ENCODE data around the gene CD300C.
A peak's percentile ranks its signal among the peaks of the same experiment; 100 is the strongest.
"Not testable (repeated sequence)": the region's sequence is repeated elsewhere in the genome, so short reads cannot be mapped to it uniquely, and the experiment has no call there.

The CD300C gene

DNA sequence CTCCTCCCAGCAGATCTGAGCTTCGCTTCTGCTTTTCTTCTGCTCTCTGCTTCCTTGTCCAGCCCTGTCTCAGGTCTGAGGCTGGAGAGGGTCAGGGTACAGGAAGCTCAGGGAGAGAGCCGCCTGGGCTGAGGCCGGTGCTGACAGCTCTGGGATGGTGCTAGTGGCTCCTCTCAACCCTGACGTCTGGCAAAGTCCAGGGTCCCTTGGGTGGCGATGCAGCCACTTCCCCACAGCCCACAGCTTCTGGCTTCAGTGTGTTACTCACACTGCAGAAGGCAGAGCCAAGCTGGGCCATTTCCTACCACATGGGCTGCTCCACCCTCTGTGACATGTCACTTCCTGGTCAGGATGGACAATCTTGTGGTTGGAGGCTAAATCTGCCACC, at the start of gene CD300C:
Gene CD300C, minus strand, starts transcription at position 273 of the 388 bp plus-strand sequence. CDS start 333 bp downstream, outside the sequence.
- no peak for DNase-seq (ENCODE audit: low spot score)

DNA sequence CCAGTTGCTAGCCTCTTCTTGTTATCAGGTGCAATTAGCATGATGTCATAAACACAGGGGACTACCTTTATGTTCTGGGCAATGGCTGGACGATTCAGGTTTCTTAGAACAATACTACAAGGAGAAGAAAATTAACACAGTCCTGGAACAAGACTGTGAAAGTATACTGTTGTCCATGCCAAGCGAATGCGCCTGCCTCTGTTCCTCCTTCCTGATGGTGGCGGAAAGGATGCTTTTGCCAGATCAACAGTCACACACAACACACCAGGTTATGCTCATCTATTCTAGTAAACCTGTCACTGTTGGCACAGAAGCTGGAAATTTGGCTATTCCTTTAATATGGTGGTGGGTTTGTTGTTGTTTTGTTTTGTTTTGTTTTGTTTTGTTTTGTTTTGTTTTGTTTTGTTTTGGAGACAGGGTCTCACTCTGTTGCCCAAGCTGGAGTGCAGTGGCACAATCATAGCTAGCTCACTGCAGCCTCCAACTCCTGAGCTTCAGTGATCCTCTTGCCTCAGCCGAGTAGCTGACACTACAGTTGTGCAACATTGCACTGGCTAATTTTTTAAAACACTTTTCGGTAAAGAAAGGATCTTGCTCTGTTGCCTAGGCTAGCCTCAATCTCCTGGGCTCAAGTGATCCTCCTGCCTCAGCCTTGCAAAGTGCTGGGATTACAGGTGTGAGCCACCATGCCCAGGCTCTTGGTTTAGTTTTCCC, 49.3 kb upstream of the CD300C start:
- DNase-seq (ENCODE audit: low spot score) = no peak

- no peak for DNase-seq (ENCODE audit: low spot score)
Observed at GRCh38 chr17:74592087-74592990, 46.4 kb upstream of the CD300C start, which contains the start of gene CD300LD. CD300LD (minus strand) TSS chr17:74592283; CDS start chr17:74592202, 81 bp downstream.

DNA sequence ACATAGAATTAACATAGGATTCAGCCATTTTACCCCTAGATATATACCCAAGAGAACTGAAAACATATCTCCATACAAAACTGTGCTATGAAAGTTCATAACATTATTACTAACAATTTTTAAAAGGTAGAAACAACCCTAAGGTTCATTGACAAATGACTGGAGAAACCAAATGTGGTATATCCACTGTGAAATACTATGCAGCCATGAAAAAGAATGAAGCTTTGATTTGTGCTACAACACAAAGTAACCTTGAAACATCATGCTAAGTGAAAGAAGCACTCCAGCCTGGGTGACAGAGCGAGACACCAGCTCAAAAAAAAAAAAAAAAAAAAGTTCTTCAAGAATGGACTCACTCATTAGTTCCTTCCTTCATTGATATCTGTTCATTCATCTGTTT, 45.6 kb upstream of the CD300C start:
- no peak for DNase-seq (ENCODE audit: low spot score)

DNA sequence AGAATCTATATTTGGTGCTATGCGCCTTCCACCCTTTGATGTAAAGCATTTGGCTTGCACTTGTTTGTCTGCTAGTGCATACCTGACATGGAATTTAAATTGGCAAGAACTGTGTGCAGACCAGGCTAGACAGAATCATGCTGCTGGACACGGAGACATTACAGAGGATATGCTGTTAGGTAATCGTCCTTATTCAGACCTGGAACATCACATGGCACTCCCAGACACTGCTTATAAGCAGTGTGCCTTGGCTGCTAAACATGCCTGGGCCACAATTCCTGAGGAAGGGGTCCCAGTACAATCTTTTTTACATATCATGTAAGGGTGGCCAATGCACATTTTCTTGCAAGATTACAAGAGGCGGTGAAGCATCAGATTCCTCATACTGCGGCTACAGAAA, 39.8 kb upstream of the CD300C start:
- no peak for DNase-seq (ENCODE audit: low spot score)

GRCh38 chr17:74584292-74585060, 38.6 kb upstream of the CD300C start:
- DNase-seq (ENCODE audit: low spot score) = no peak

GRCh38 chr17:74582633-74583032, 36.7 kb upstream of the CD300C start:
- no peak for DNase-seq (ENCODE audit: low spot score)

DNA sequence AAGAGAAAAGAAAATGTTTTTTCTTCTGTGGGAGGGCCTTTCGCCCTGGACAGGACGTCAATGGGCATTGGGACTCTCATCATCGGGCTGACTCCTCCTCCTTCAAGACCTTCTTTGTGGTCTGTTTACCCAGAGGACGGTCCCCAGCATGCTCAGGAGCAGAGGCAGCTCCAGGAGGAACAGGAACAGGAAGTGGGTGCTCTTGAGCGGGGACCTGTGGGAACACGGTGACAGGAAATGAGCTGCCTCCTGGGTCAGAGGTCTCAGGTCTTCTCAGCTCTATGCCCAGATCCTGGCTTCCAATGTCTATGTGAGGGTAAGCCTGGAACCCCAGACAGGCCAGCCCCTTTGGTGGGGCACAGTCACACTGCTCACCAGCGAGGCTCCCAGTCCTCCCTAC, 34.0 kb upstream of the CD300C start:
- DNase-seq (ENCODE audit: low spot score) = no peak

DNA sequence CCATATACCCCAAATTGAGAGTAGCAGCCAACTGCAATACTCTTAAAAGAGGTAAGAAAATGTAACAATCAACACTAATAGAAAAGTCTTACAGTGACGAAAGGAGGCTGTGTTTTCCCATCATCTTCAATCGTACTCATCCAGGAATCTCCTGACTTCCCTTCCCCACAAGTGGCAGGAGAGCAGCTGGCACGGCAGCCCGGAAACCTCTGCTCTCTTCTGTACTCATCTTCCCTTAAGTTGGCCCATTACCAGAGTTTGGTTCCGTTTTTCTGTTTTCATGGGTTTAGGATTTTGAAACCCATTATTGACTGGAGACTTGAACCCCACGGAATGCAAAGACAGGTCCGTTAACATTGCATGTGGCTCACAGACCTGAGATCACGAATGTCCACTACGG, 33.1 kb upstream of the CD300C start:
- no peak for DNase-seq (ENCODE audit: low spot score)

GRCh38 chr17:74574489-74575142, 28.7 kb upstream of the CD300C start:
- no peak for DNase-seq (ENCODE audit: low spot score)

DNA sequence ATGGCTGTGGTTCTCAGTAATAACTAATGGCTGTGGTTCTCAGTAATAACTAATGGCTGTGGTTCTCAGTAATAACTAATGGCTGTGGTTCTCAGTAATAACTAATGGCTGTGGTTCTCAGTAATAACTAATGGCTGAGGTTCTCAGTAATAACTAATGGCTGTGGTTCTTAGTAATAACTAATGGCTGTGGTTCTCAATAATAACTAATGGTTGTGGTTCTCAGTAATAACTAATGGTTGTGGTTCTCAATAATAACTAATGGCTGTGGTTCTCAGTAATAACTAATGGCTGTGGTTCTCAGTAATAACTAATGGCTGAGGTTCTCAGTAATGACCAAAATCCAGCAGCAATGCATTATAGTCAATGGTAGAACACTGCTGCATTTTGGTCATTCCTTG, 27.7 kb upstream of the CD300C start:
- DNase-seq (ENCODE audit: low spot score) = not testable (repeated sequence)

DNA sequence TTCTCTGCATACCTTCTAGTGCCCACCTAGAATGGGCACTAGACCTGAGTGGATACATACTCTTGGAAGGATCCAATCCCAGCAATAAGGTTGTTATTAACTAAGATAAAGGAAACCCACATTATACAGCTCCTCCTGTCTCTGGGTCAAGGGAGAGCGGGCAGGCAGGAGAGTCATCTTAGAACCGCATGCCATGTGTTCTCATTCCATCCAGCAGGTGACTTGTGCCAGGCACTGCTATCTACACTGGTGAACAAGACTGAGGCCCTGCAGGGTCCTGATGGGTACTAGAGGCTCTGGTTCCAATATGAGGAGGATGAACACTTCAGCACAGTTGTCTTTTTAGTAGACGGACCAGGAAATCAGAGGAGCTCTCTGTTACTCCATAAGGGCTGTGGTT, 27.3 kb upstream of the CD300C start:
- no peak for DNase-seq (ENCODE audit: low spot score)

GRCh38 chr17:74571621-74572270, 25.8 kb upstream of the CD300C start:
- DNase-seq (ENCODE audit: low spot score) = no peak

DNA sequence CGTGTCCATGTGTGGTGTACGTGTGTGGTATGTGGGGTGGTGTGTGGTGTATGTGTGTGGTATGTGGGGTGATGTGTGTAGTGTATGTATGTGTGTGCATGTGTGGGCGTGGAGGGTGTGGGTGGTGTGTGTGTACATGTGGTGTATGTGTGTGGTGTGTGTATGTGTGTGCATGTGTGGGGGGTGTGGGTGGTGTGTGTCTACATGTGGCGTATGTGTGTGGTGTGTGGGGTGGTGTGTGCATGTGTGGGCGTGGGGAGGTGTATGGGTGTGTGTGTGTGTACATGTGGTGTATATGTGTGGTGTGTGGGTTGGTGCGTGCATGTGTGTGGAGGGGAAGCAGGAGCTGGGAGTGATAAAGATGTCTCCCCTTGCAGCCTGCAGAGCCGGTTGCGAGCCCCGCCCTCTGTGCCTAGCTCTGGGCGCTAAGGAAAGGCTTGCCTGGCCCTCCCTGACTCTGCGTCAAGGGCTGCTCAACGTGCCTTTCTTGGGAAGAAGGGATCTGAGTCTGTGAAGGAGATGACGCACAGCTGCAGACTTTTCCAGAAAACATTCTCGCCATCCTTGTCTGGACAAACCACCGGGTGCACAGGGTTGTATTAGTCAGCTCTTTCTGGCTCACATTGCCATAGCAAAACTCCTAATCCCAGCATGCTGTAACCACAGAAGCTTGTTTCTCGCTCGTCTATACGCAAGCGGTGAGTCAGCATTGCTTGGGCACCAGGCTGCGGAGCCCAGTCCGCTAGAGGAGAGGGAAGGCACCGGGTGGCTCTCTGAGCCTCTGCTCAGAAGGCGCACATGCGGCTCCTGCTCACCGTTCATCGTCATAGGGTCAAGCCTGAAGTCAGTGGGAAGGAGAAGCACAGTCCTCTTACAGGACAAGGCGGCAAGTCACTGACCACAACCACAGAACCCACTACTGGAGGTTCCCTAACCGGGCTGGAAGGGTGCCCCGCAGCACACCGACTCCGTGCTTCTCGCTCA, 23.4 kb upstream of the CD300C start:
- DNase-seq (ENCODE audit: low spot score) = peak; percentile 42

DNA sequence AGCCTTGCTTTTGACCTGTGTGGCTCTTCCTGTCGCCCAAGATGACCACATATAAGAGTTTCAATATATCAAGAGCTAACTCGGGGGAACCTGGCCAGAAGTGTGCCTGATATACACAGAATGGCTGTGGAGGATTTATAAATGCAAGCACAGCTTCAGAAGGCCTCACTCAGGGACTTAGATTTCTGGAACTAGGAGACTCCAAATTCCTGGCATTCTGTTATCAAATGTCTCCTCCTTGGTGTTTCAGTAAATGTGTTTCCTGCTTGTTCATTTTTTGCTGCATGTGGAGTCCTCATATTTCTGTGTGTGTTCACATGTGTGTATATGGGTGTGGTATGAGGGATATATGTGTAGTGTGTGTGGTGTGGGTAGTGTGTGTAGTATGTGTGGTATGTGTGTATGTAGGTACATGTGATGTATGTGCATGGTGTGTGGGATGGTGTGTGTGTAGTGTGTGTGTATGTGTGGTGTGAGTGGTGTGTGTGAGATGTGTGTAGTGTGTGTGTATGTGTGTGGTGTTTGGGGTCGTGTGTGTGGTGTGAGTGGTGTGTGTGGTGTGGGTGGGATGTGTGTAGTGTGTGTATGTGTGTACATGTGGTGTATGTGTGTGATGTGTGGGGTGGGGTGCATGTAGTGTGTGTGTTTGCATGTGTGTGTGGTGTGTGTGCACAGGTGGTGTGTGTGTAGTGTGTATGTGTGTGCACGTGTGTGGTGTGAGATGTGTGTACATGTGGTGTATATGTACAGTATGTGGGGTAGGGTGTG, 22.4 kb upstream of the CD300C start:
- no peak for DNase-seq (ENCODE audit: low spot score)

DNA sequence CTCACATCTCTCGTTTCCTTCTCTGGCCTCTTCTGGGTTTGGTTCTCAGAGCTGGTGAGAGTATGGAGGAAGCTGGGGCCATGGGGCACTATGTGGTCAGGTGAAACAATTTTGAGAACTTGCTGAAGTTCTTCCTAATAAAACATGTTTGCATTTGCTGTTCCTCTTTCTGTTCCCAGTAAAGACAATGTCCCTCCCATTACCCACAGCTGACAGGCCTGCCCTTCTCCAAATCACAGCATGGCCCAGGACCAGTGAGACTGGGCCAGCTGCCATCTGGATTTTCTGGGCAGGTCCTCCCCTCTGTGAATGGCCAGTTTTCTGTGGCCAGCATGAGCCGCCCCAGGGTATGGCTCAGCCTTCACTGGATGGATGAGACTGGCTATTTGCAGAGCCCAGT, 21.5 kb upstream of the CD300C start, which contains the start of gene CD300H:
Gene CD300H, minus strand, starts transcription at position 113 of the 400 bp plus-strand sequence.
- peak; percentile 86 for DNase-seq (ENCODE audit: low spot score)

DNA sequence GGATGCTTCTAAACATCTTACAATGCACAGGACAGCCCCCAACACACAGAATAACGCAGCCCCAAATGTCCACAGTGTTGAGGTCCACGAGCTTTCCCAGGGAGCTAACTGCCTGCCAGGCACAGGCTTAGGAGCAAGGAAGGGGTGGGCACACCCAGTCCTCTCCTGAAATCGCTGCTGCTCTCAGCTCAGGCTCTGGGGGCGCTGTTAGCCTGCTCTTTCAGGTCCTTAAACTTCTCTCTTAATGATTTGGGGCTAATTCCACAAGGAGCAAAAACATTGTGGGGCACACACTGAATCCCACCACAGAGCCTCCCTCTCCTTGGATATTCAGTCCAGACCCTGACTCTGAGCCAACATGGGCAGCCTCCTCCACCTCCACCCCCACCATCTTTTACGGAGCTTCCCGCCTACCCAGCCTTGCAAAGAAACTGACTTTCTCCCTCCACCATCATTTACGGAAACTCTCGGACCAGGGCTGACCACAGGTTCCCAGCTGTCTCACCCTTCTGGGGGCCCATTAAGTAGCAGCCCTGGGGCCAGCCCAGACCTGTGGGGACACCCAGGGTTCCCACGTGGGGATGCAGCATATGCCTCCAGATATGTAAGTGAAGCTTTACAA, 20.3 kb upstream of the CD300C start:
- peak; percentile 68 for DNase-seq (ENCODE audit: low spot score)

GRCh38 chr17:74565126-74565525, 19.2 kb upstream of the CD300C start:
- DNase-seq (ENCODE audit: low spot score) = no peak

DNA sequence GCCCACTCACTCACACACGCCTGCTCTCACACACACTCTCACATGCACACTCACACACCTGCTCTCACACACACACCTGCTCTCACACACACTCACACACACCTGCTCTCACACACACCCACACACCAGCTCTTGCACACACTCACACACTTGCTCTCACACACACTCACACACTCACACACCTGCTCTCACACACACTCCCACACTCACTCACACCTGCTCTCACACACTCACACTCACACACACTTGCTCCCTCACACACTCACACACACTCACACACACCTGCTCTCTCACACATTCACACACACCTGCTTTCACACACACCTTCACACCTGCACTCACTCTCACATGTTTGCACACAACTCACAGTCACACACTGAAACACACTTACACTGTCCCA, 17.4 kb upstream of the CD300C start:
- no peak for DNase-seq (ENCODE audit: low spot score)
